ENCODE results near the gene KLHL2.
"Not testable (repeated sequence)": the region's sequence is repeated elsewhere in the genome, so short reads cannot be mapped to it uniquely, and the experiment has no call there.

The KLHL2 gene

DNA sequence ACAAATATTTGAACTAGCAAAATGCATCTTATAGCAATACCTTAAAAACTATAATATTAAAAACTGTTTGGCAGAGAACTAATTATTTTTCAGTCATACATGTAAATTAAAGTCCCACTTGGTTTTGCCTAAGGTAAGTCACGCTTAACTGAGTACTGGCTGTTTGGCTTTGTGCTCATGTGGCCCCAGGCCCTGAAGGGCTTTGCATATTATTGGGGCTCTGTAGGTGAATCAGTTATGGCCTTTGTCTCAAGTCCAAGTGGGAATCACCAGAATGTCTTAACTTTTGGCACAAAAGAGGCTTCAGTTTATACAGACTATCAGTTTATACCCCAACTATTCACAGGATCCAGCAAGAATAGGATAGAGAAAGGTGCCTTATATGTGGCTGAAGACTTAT lies 29.5 kb downstream of the KLHL2 start:
- not testable (repeated sequence) for DNase-seq

DNA sequence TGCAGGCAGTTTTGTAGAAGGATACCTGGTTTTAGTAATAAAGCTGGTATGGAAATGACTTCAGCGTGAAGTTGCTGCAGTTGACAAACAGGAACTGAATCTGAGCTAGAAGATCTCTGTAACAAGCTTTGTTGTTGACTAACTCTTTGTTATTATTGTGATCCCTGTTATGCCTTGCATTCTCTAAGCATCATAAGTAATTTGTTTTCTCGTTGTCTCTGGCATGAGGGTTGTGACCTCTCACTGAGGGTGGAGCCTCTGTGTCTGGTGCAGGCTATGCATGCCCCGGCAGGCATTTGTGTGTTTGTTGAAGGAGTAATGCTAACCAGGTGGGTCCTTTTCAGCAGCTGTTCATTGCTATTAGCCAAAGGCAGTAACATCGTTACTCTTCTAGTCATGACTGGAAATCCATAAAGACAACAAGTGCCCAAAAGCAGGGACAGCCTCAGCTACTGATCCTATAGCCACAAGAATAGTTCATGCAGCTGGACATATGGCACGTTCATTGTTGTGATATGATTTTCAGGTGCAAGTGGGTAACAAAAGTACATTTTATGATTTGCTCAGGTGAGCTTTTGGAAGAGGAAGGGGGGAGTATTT lies 30.8 kb downstream of the KLHL2 start:
- not testable (repeated sequence) for DNase-seq

GRCh38 chr4:165240761-165241160 lies 33.4 kb downstream of the KLHL2 start:
- DNase-seq, result not testable (repeated sequence)

DNA sequence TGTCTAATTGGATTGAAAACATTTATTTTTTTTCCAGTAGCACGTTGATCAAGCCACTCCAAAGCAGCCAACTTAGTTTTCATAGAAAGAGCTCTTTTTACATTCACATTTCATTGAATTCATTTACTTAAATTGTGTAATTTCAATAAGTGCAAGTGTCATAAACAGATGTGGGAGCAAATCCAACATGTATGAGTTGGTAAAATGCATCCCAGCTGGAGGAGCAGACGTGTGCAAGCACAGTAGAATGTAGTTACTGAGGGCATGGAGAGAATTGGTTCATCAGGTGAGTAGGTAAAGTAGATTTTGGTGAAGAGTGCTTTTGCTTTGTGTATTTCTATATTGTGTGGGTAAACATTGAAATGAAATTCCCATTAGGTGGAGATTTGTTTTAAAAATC lies 36.8 kb downstream of the KLHL2 start:
- DNase-seq, result not testable (repeated sequence)

DNA sequence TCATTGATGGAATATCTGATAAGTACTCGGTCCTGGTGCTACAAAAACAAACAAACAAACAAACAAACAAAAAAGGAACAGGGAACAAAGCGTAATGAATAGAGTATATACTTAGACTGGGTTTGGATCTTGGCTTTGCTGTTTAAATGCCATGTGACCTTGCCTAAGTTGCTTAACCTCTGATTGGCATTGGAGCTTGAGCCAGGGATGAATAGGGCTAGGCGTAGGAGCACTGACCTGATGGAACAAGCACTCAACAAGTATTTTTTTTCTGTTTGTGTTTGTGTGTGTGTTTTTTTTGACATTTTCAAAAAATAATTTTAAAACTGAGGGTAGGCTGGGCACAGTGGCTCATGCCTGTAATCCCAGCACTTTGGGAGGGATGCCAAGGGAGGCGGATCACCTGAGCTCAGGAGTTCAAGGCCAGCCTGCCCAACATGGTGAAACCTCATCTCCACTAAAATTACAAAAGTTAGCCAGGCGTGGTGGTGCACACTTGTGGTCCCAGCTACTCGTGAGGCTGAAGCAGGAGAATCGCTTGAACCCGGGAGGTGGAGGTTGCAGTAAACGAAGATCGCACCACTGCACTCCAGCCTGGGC lies 37.3 kb downstream of the KLHL2 start:
- DNase-seq, result not testable (repeated sequence)

DNA sequence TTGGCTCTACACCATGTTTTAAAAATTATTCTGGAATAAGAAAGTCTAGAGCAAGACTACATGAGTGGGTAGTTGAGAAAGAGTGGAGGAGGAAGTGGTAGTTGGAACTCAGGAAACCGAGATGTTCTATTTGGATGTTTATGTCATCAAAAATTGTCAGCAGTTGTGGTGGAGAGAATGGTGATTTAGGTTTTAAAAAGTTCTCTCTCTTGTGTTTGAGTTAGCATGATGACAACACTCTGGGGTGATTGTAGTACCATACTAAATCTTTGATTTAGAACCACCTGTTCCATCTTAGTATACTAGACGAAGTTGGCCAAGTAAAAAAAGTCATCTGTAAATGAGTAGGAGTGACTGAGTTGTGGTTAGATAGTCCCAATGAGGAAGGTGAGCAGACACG lies 40.7 kb downstream of the KLHL2 start:
- no peak for DNase-seq

GRCh38 chr4:165248904-165249303 lies 41.5 kb downstream of the KLHL2 start:
- peak; percentile 69 for DNase-seq

GRCh38 chr4:165254771-165255170 lies 47.4 kb downstream of the KLHL2 start:
- not testable (repeated sequence) for DNase-seq

- not testable (repeated sequence) for DNase-seq
These were observed 48.1 kb downstream of the KLHL2 start for GRCh38 chr4:165255439-165255838.

GRCh38 chr4:165256074-165256659 lies 48.8 kb downstream of the KLHL2 start:
- DNase-seq, result not testable (repeated sequence)

GRCh38 chr4:165259776-165260175 lies 52.4 kb downstream of the KLHL2 start:
- DNase-seq, result not testable (repeated sequence)

DNA sequence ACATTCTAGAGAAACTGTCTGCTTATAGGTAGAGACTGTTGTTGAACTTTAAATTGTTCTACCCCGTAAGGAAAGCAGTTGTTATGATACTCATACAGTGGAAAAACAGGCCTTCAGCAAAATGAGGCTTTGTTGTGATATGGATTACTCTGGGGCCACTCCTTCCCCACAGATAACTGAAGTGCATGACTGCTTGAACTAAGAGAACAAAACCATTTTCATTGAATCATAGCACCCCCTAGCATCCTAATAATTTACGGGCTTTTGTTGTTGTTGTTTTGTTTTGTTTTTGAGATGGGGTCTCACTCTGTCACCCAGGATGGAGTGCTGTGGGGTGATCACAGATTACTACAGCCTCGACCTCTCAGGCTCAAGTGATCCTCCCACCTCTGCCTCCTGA lies 54.9 kb downstream of the KLHL2 start:
- not testable (repeated sequence) for DNase-seq

- DNase-seq, result not testable (repeated sequence)
These were observed 56.1 kb downstream of the KLHL2 start for GRCh38 chr4:165263466-165263865.

DNA sequence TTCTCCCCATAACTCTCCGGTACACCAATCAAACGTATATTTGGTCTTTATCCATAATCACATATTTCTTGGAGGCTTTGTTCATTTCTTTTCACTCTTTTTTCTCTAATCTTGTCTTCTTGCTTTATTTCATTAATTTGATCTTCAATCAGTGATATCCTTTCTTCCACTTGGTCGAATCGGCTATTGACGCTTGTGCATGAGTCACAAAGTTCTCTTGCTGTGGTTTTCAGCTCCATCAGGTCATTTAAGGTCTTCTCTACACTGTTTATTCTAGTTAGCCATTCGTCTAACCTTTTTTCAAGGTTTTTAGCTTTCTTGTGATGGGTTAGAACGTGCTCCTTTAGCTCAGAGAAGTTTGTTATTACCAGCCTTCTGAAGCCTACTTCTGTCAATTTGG lies 62.6 kb downstream of the KLHL2 start:
- not testable (repeated sequence) for DNase-seq

DNA sequence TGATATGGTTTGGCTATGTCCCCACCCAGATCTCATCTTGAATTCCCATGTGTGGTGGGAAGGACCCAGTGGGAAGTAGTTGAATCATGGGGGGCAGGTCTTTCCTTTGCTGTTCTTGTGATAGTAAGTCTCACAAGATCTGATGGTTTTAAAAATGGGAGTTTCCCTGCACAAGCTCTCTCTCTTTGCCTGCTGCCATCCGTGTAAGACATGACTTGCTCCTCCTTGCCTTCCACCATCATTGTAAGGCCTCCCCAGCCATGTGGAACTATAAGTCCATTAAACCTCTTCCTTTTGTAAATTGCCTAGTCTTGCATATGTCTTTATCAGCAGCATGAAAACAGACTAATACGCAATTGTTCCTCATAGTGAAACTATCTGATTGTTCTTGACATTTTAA lies 66.1 kb downstream of the KLHL2 start:
- DNase-seq, result not testable (repeated sequence)

DNA sequence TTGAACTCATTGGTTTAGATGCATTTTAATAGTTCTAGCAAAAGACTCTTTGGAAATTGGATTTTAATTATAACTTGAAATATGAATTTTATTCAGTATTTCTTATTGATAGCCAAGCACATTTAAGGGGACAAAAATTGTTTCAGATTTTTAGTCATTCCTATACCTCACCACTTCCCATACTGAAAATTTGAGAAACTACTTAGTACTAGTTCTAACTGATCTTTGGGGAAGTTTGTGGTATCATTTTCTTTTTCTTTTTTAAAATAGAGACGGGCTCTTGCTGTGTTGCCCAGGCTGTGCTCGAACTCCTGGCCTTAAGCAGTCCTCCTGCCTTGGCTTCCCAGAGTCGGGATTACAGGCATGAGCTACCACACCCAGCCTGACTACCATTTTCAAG lies 68.0 kb downstream of the KLHL2 start:
- DNase-seq, result not testable (repeated sequence)

- DNase-seq, result not testable (repeated sequence)
These were observed 72.2 kb downstream of the KLHL2 start for GRCh38 chr4:165279531-165279930.

DNA sequence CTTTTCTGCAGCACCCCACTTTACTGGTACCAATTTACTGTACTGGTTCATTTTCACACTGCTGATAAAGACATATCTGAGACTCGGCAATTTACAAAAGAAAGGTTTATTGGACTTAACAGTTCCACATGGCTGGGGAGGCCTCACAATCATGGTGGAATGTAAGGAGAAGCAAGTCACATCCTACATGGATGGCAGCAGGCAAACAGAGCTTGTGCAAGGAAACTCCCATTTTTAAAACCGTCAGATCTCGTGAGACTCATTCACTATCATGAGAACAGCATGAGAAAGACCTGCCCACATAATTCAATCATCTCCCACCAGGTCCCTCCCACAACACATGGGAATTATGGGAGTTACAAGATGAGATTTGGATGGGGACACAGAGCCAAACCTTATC lies 77.3 kb downstream of the KLHL2 start:
- DNase-seq, result not testable (repeated sequence)

DNA sequence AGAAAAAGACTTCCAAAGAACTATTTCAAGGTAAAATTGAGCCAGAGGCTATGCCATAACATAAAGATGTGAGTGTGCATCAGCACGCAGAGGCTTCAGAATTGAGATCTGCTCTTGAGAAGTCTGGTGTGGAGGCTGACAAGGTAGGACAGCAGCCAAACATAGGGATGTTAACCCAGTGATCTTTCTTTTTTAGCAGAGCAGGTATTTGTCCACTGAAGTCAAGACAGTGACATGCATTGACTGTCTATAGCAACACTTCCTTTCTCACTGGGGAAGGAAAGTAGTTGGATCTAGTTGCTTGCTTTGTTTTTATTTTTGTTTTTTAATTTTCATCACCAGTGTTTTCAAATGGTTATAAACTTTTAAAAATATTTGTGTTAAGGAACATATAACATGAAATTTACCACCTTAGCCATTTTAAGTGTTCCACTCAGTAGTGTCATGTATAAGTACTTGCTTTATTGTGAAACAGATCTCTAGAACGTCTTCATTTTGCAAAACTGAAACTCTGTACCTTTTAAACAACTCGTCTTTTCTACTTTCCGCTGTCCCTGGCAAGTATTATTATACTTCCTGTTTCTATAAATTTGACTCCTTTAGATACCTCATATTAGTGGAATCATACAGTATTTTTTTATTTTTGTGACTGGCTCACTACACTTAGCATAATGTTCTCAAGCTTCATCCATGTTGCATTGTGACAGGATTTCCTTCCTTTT lies 79.4 kb downstream of the KLHL2 start:
- DNase-seq, result not testable (repeated sequence)

DNA sequence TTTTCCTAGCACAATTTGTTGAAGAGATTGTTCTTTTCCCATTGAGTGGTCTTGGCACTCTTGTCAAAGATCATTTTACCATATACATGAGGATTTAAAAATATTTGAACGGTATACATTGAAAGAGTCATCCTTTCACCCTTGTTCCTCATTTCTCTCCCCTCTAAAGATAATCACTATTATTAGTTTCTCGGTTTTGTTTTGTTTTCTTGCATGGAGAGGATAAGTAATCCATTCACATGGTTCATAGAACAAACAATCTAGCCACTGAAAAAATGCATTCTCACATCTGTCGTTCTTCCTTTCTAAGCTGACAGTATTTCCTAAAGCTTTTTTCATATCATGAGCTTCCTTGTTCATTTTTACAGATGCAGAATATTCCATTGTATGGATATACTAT lies 80.9 kb downstream of the KLHL2 start:
- DNase-seq, result no peak

DNA sequence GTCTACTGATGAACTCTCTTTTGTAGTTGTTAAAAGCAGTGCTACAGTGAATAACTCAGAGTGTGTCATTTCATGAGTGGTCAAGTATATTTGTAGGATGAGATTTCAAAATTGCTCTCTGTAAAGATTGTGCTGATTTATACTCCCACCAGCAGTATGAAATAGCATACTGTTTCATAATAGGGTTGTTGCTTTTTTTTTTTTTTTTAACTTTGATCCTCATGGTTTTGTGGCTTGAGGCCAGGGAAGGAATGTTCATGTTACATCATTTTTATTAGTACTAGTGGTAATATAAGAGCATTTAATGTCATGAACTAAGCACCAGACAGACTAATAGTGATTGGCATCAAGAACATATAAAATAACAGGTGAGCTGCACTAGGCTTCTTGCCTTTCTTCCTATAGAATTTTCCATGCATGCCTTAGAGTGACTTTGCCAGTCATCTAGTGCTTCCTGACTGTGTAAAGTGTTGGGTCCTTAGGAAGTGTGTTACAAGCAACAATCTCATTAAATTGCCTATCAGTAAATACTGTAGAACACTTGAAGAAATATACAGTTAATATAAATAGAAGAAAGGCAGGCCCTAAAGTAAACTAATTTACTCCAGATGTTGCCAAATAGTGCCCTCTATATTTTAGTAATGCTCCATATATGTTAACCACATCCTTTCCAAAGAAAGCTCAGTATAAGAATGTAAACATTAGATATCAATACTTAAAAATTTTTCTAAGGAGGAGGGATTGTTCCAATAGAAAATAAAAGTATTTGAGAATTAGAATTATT lies 81.5 kb downstream of the KLHL2 start:
- DNase-seq, result peak; percentile 66

DNA sequence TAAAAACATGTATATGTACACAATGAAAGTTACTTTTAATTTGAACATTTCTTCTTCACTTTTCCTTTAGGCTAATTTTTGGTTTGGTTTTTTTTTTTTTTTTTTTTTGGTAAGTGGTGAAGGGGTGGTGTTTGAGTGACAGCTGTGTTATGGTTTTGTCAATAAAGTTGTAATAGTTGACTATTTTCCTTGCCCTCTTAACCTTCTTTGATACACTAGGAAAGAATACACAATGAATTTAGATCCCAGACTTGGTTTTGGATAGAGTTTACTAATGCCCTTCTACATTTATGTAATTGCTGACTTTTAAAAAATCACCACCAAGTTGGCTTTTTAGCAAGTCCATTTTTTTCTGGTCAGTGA lies 82.0 kb downstream of the KLHL2 start:
- DNase-seq, result no peak

GRCh38 chr4:165293061-165293460 lies 85.7 kb downstream of the KLHL2 start:
- no peak for DNase-seq
